ENCODE data around the gene AMY1B.
"Not testable (repeated sequence)": the region's sequence is repeated elsewhere in the genome, so short reads cannot be mapped to it uniquely, and the experiment has no call there.

The AMY1B gene

DNA sequence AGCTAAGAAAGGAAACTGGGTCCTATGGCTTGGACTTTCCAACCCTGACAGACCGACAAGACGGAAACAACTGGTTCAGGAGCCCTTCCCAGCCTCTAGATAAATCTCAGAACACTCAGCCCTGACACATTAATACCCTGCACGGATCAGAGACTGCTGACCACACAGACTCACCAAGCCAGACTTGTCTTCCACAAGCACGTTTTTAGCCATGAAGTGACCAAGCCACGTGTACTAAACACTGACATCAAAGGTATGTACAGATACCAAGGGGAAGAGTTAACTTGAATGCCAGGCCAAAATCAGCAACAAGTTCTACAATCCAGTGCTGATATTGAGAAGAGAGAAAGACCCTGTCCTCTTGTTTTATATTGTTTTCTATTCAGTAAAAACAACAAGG, at the start of gene AMY1B:
TSS of gene AMY1B (minus strand) at position 101 of the 400 bp plus-strand sequence. CDS start 571 bp downstream, outside the sequence.
- DNase-seq = not testable (repeated sequence)

DNA sequence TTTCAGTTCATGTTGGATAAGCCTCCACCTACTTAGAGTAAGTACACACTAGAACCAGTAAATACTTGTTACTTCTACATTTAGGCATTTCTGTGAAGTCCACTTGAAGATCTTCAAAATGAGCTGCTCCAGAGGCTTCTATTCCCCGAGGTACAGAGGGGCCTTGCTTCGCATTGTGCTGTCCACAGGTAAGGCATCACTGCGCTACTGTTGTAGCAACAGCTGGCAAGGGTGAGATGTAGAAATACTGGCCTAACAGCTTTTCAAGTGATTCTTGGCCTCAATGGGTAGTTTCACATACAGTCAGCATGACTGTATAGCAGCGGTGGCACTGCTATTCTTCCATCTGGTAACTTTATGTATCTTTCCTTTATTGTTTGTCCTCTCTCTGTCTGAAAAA, 49.0 kb upstream of the AMY1B start:
- DNase-seq = not testable (repeated sequence)

DNA sequence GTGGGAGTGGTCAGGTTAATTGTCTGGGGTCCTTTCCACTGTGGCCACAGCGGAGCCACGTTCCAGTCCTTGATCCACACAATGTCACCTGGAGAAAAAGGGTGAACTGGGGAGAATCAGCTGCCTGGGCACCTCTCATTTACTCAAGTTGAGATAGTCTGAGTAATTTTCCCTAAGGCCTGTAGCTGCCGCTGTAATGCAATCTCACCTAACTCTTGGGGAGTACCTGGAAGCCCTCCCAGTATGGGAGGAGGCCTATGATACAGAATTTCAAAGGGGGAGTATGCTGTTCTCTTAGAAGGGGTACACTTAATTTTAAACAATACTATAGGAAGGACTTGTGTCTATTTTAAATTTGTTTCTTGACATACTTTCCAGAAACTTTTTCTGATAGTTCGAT, 48.4 kb upstream of the AMY1B start:
- not testable (repeated sequence) for DNase-seq

DNA sequence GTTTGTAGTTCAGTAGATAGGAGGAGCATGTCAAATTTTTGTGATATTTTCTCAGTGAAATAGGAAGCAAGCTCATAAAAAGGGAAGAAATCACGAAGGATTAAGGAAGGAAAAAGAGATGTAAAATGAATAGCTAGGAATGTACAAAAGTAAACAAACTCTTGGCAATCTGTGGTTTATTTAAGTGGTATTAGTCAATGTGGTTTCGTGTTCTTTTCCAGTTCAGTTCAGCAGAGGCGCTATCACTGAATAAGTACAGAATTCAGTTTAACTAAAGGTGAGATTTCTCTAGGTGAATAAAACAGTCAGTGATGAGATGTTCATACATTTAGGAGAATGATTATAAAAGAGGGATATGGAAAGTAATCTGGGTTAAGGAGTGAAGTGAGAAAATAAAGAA, 42.0 kb upstream of the AMY1B start:
- not testable (repeated sequence) for DNase-seq

DNA sequence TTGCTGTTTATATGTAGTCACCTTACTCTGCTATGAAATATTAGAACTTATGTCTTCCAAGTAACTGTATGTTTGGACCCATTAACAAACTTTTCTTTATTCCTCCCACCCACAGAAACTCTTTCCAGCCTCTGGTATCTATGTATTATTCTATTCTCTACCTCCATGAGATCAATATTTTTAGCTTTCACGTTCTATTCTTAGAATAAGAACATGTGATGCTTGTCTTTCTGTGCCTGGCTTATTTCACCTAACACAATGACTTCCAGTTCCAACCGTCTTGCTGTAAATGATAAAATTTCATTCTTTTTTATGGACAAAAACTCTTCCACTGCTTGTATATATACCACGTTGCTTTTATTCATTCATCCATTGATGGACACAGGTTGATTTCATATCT, 39.3 kb upstream of the AMY1B start:
- not testable (repeated sequence) for DNase-seq

DNA sequence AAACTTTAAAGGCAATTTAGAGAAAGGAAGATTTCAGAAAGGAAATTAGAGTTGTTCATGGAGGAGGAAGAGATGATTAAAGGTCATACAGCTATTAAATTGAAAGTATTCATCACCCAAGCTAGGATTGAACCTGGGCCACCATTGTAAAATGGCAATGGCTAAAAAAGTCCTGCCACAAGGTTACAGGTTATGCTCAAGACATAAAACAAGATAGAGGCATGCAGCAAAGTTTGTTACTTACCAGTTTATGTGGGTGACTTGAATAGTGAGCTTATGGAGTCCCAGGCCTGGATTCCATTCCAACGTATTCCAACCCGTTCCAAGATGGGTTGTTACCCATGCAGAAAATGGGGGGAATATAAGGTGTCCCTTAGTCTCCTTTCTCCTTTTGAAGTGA, 25.5 kb upstream of the AMY1B start:
- DNase-seq = not testable (repeated sequence)

DNA sequence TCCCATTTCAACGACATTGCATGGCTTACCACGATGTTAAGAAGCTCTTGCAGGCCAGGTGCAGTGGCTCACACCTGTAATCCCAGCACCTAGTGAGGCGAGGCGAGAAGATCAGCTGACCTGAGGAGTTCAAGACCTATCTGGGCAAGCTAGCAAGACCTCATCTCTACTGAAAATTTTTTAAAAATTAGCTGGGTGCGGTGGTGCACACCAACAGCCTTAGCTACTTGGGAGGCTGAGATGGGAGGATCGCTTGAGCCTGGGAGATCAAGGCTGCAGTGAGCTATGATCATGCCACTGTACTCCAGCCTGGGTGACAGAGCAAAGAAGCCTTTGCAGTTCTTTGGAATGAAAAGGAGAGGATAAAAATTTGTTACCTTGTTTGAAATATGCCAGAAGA, 21.4 kb upstream of the AMY1B start:
- DNase-seq = not testable (repeated sequence)

DNA sequence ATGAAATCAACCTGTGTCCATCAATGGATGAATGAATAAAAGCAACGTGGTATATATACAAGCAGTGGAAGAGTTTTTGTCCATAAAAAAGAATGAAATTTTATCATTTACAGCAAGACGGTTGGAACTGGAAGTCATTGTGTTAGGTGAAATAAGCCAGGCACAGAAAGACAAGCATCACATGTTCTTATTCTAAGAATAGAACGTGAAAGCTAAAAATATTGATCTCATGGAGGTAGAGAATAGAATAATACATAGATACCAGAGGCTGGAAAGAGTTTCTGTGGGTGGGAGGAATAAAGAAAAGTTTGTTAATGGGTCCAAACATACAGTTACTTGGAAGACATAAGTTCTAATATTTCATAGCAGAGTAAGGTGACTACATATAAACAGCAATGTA, 14.4 kb upstream of the AMY1B start:
- DNase-seq = not testable (repeated sequence)

DNA sequence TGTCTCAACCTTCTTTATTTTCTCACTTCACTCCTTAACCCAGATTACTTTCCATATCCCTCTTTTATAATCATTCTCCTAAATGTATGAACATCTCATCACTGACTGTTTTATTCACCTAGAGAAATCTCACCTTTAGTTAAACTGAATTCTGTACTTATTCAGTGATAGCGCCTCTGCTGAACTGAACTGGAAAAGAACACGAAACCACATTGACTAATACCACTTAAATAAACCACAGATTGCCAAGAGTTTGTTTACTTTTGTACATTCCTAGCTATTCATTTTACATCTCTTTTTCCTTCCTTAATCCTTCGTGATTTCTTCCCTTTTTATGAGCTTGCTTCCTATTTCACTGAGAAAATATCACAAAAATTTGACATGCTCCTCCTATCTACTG, 11.7 kb upstream of the AMY1B start:
- DNase-seq = not testable (repeated sequence)

DNA sequence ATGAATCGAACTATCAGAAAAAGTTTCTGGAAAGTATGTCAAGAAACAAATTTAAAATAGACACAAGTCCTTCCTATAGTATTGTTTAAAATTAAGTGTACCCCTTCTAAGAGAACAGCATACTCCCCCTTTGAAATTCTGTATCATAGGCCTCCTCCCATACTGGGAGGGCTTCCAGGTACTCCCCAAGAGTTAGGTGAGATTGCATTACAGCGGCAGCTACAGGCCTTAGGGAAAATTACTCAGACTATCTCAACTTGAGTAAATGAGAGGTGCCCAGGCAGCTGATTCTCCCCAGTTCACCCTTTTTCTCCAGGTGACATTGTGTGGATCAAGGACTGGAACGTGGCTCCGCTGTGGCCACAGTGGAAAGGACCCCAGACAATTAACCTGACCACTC, 5.2 kb upstream of the AMY1B start:
- DNase-seq = not testable (repeated sequence)

DNA sequence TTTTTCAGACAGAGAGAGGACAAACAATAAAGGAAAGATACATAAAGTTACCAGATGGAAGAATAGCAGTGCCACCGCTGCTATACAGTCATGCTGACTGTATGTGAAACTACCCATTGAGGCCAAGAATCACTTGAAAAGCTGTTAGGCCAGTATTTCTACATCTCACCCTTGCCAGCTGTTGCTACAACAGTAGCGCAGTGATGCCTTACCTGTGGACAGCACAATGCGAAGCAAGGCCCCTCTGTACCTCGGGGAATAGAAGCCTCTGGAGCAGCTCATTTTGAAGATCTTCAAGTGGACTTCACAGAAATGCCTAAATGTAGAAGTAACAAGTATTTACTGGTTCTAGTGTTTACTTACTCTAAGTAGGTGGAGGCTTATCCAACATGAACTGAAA, 4.7 kb upstream of the AMY1B start:
- DNase-seq = not testable (repeated sequence)

DNA sequence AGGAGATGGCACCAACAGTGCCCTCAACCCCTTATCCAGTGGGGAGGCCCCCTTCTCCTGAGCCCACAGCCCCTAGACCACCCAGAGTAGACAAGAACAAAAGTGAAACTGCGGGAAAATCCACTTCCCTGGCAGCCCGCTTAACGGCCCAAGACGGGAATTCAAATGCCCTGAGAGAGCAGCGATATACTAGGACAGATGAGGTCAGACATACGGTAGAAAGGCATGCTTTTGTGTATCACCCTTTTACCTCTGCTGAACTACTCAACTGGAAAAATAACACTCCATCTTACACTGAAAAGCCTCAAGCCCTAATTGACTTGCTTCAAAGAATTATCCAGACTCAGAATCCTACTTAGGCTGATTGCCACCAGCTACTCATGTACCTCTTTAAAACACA, 1.4 kb upstream of the AMY1B start:
- not testable (repeated sequence) for DNase-seq

DNA sequence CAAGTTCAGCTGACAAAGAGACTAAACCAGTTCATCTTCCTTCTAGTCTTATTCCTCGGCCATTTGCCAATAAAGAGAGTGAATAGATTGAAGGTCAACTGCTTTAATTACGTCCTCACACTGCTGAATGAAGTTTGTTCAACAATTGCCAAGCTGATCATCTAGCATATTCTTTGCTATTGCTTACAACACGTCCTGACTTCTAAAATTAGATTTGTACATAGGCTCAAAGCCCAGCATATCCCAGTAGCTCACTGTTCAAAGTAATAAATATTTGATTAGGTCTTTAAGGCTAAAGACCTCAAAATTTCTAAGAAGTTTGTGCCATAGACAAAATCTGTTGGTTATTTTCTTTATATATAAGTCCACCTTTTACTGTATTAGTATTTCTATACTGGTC, 19.7 kb downstream of the AMY1B start:
- DNase-seq = not testable (repeated sequence)

DNA sequence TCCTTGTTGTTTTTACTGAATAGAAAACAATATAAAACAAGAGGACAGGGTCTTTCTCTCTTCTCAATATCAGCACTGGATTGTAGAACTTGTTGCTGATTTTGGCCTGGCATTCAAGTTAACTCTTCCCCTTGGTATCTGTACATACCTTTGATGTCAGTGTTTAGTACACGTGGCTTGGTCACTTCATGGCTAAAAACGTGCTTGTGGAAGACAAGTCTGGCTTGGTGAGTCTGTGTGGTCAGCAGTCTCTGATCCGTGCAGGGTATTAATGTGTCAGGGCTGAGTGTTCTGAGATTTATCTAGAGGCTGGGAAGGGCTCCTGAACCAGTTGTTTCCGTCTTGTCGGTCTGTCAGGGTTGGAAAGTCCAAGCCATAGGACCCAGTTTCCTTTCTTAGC, 40.5 kb downstream of the AMY1B start, which contains the start of gene AMY1A:
TSS of gene AMY1A (plus strand) at position 301 of the 400 bp plus-strand sequence. CDS start 571 bp downstream, outside the sequence.
- DNase-seq = not testable (repeated sequence)

DNA sequence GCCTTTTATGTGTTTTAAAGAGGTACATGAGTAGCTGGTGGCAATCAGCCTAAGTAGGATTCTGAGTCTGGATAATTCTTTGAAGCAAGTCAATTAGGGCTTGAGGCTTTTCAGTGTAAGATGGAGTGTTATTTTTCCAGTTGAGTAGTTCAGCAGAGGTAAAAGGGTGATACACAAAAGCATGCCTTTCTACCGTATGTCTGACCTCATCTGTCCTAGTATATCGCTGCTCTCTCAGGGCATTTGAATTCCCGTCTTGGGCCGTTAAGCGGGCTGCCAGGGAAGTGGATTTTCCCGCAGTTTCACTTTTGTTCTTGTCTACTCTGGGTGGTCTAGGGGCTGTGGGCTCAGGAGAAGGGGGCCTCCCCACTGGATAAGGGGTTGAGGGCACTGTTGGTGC, 41.9 kb downstream of the AMY1B start:
- DNase-seq = not testable (repeated sequence)

DNA sequence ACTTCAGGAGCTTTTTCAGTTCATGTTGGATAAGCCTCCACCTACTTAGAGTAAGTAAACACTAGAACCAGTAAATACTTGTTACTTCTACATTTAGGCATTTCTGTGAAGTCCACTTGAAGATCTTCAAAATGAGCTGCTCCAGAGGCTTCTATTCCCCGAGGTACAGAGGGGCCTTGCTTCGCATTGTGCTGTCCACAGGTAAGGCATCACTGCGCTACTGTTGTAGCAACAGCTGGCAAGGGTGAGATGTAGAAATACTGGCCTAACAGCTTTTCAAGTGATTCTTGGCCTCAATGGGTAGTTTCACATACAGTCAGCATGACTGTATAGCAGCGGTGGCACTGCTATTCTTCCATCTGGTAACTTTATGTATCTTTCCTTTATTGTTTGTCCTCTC, 45.1 kb downstream of the AMY1B start:
- DNase-seq = not testable (repeated sequence)

DNA sequence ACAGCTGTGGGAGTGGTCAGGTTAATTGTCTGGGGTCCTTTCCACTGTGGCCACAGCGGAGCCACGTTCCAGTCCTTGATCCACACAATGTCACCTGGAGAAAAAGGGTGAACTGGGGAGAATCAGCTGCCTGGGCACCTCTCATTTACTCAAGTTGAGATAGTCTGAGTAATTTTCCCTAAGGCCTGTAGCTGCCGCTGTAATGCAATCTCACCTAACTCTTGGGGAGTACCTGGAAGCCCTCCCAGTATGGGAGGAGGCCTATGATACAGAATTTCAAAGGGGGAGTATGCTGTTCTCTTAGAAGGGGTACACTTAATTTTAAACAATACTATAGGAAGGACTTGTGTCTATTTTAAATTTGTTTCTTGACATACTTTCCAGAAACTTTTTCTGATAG, 45.7 kb downstream of the AMY1B start:
- DNase-seq = not testable (repeated sequence)

DNA sequence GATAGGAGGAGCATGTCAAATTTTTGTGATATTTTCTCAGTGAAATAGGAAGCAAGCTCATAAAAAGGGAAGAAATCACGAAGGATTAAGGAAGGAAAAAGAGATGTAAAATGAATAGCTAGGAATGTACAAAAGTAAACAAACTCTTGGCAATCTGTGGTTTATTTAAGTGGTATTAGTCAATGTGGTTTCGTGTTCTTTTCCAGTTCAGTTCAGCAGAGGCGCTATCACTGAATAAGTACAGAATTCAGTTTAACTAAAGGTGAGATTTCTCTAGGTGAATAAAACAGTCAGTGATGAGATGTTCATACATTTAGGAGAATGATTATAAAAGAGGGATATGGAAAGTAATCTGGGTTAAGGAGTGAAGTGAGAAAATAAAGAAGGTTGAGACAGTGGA, 52.1 kb downstream of the AMY1B start:
- DNase-seq = not testable (repeated sequence)

DNA sequence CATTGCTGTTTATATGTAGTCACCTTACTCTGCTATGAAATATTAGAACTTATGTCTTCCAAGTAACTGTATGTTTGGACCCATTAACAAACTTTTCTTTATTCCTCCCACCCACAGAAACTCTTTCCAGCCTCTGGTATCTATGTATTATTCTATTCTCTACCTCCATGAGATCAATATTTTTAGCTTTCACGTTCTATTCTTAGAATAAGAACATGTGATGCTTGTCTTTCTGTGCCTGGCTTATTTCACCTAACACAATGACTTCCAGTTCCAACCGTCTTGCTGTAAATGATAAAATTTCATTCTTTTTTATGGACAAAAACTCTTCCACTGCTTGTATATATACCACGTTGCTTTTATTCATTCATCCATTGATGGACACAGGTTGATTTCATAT, 54.8 kb downstream of the AMY1B start:
- not testable (repeated sequence) for DNase-seq
